Testis (tissue), 5 donors: ENCODE measurements around the gene CR2. TPM values are rescaled to one million over a fixed set of nuclear protein-coding genes. Genes with fewer than 3 reads are reported as not detected.
A peak's percentile ranks its signal among the peaks of the same experiment; 100 is the strongest.

Experiments
- DNase-seq: peaks from one replicate; pipeline ENCODE4 v3.0.0-alpha.2; 2019
- H3K27ac ChIP-seq, 2 donors: fragments of 200-600 bp; sonication (generic); one replicate each; pipeline ENCODE4 v1.5.1; 2019
- H3K27me3 ChIP-seq: fragments of 200-600 bp; sonication (generic); one replicate; pipeline ENCODE4 v1.5.1; 2019
- H3K36me3 ChIP-seq: fragments of 200-600 bp; sonication (generic); one replicate; pipeline ENCODE4 v1.5.1; 2017; ENCODE audit warnings: low read depth; ENCODE audit errors: missing control alignments
- H3K4me1 ChIP-seq: fragments of 200-600 bp; sonication (generic); one replicate; pipeline ENCODE4 v1.5.1; 2019
- H3K4me3 ChIP-seq, 2 donors: fragments of 200-600 bp; sonication (generic); one replicate each; pipeline ENCODE4 v1.5.1; 2017 to 2019
- H3K9me3 ChIP-seq: fragments of 200-600 bp; sonication (generic); one replicate; pipeline ENCODE4 v1.5.1; 2017
- CTCF ChIP-seq, 3 experiments: fragments of 450-650 bp in 2 of 3; fragments of 200-600 bp in 1 of 3; sonication (generic) in 1 of 3; IDR thresholded peaks; one replicate each; pipeline ENCODE4 v1.5.1; 2016 to 2019; ENCODE audit warnings: antibody characterized with exemption in 3 of 3, mild to moderate bottlenecking in 2 of 3, moderate library complexity in 1 of 3
- POLR2A ChIP-seq: fragments of 450-650 bp; IDR thresholded peaks from one replicate; pipeline ENCODE4 v1.6.1; 2017; ENCODE audit warnings: antibody characterized with exemption, mild to moderate bottlenecking, moderate library complexity
- WGBS, 2 donors: methylation state at CpG; one replicate each; pipeline ENCODE4 v1.1.5; 2018; 5-methylcytosine and 5-hydroxymethylcytosine counted together
- intact Hi-C: fragments of 100-400 bp; cut with DNase I; formaldehyde crosslinking; loops from one replicate; pipeline ENCODE4 v1.15.1; 2023; ENCODE audit warnings: low total_unique reads
- long read RNA-seq, 2 donors: transcript quantifications; one replicate each; lab custom pipeline, GENCODE V29; 2026
- polyA plus RNA-seq: library from polyadenylated mRNA; stranded (reverse); fragments of 350-450 nt; fragmentation: Illumina TruSeq; extraction: RNeasy Lipid Tissue Mini Kit (QIAGEN cat#74804); gene quantifications from one replicate; pipeline ENCODE4 v1.2.3, GENCODE V29; 2014; ENCODE audit warnings: low read depth, low replicate concordance; ENCODE audit not compliant: insufficient read depth
- total RNA-seq, 2 donors: library from RNA; depleted of rRNA; stranded (reverse); fragments of >200 nt; gene quantifications; one replicate each; pipeline ENCODE4 v1.2.3, GENCODE V29; 2016

The CR2 gene
- 1 to 10 TPM; 1.3 to 1.5 TPM for total RNA-seq
- 0.80 TPM for polyA plus RNA-seq
- long read RNA-seq, donor 1 = 0 reads
- long read RNA-seq, donor 2 = 0 reads

- intact Hi-C loops = no loop called here
- Histone ChIP-seq H3K27me3 (no peaks in the 10 kb centered on the region), H3K4me3 (peak within 1 kb of the TSS; percentile 44 to 50), H3K27ac (no peak within 1 kb of the TSS), H3K9me3 (no peaks in the 10 kb centered on the region), H3K4me1 (no peaks in the 10 kb centered on the region), H3K36me3 (no peaks in the 10 kb centered on the region)
- peak; percentile 37 for DNase-seq
- 2% methylated on average over 24 to 74 of the region's 75 CpGs for WGBS, 2 donors
- TF ChIP-seq CTCF (IDR thresholded peaks at IDR 0.05) (peak in 1 of 3 experiments; percentile 9), POLR2A (no peak)
Measured at GRCh38 chr1:207454046-207454964, at the start of gene CR2. TSS of gene CR2 (plus strand) at chr1:207454328. CDS start at chr1:207454419, 91 bp downstream.

- intact Hi-C loops = loop anchor here (10.0 kb wide), 1 partner anchor 320 kb away; the partner anchor contains the start of gene C4BPB
Measured at GRCh38 chr1:207404849-207405525, 49.1 kb upstream of the CR2 start.

GRCh38 chr1:207405814-207406213, 48.3 kb upstream of the CR2 start:
- H3K4me3 ChIP-seq = no peak overlapping the region
- no peaks in the 10 kb centered on the region for H3K36me3 ChIP-seq
- H3K9me3 ChIP-seq = no peaks in the 10 kb centered on the region
- intact Hi-C loops = loop anchor here (10.0 kb wide), 1 partner anchor 321 kb away; the partner anchor contains the start of gene C4BPB
- no peak for TF ChIP-seq POLR2A
- TF ChIP-seq CTCF (IDR thresholded peaks at IDR 0.05) = no peak
- H3K27me3 ChIP-seq = no peaks in the 10 kb centered on the region
- H3K27ac ChIP-seq = no peak overlapping the region
- no peak for DNase-seq
- no peaks in the 10 kb centered on the region for H3K4me1 ChIP-seq

More at GRCh38 chr1:207404849-207405525, 49.1 kb upstream of the CR2 start:
- WGBS, 2 donors = 84% methylated on average over 6 of the region's 6 CpGs
- H3K4me1 ChIP-seq = no peaks in the 10 kb centered on the region
- no peaks in the 10 kb centered on the region for H3K9me3 ChIP-seq
- H3K4me3 ChIP-seq = no peak overlapping the region
- TF ChIP-seq CTCF (IDR thresholded peaks at IDR 0.05) (peak; percentile 35 to 72 (median 41)), POLR2A (no peak)
- DNase-seq = no peak
- no peaks in the 10 kb centered on the region for H3K27me3 ChIP-seq
- no peaks in the 10 kb centered on the region for H3K36me3 ChIP-seq
- no peak overlapping the region for H3K27ac ChIP-seq

DNA sequence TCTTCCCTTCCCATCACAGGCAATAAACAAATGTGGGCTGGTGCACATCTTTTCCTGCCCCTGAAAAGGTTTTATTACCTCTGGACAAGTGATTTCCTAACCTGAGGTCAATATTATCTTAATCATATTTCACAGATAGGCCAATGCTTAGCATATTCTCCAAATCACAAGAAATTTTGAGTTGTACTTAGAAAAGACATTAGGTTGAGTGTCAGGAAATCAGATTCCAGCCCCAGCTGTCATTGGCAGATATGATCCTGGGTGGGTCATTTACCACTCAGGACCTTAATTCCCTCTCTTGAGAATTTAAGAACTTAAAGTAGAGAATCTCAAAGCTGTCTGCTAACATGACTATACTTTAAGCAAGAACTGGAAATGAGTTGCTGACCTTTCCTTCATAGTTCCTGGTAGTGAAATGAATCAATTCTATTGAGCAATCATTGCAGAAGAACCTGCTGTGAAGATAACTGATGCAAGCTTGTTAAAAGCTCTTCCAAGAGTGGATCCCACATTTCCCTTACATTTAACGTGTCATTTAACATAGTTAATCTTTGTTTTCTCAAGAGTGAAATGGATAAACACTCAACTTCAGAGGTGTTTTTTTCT, 46.4 kb upstream of the CR2 start:
- no peaks in the 10 kb centered on the region for H3K27me3 ChIP-seq
- no peak for DNase-seq
- no peaks in the 10 kb centered on the region for H3K36me3 ChIP-seq
- H3K9me3 ChIP-seq = no peaks in the 10 kb centered on the region
- no peak overlapping the region for H3K27ac ChIP-seq
- no peaks in the 10 kb centered on the region for H3K4me1 ChIP-seq
- TF ChIP-seq CTCF (IDR thresholded peaks at IDR 0.05) (no peak), POLR2A (no peak)
- intact Hi-C loops = loop anchor here (10.0 kb wide), 1 partner anchor 323 kb away; the partner anchor contains the start of gene C4BPB
- WGBS, 2 donors = 48 to 53% methylated on average over 1 of the region's 1 CpG
- H3K4me3 ChIP-seq = no peak overlapping the region
